HCT116 (cell line): Measurements from ENCODE around the gene LRFN2. TPM values are rescaled to one million over a fixed set of nuclear protein-coding genes. Genes with fewer than 3 reads are reported as not detected.

Experiments used
- ATAC-seq: fragments of 200-7000 bp; cut with Tn5 transposase; 2 replicates; pipeline ENCODE4 v1.9.1; 2020; ENCODE audit warnings: mild to moderate bottlenecking, moderate library complexity
- BruUV-seq: library from RNA; stranded (reverse); fragments of 400-500 nt; replicated peaks from 2 replicates; lab custom pipeline; 2021; lab: Mats Ljungman, UMichigan
- CTCF ChIA-PET: fragments of 300-600 bp; sonication (Branson Sonifier 250); formaldehyde crosslinking; loops from one replicate; lab custom pipeline; 2021; ENCODE audit warnings: antibody characterized with exemption; lab: Charles Lee
- POLR2A ChIA-PET: fragments of 300-600, 350-600 bp; sonication (Branson Sonifier 250); formaldehyde crosslinking; loops from one replicate; lab custom pipeline; 2021; ENCODE audit warnings: antibody characterized with exemption; lab: Charles Lee
- RAD21 ChIA-PET, 2 experiments: fragments of 300-600 bp; sonication (Branson Sonifier 250); formaldehyde crosslinking; loops; one replicate each; lab custom pipeline; 2023; ENCODE audit warnings: low total read pairs in 2 of 2; ENCODE audit not compliant: uncharacterized antibody in 2 of 2, unreplicated experiment in 2 of 2, low non-redundant PET in 1 of 2; lab: Charles Lee
- DNase-seq: peaks from one replicate; pipeline ENCODE4 v3.0.0-alpha.2; 2010; ENCODE audit warnings: low read depth, low spot score
- H2AFZ ChIP-seq: fragments of 200-600 bp; shearing (Covaris generic), sonication (generic); 2 replicates; pipeline ENCODE4 v1.6.1; 2017; ENCODE audit warnings: low read depth, mixed run types, mixed read lengths, antibody characterized with exemption, low read length; ENCODE audit not compliant: poor library complexity, severe bottlenecking
- H3K27ac ChIP-seq: 2 replicates; pipeline ENCODE4 v1.5.1; 2012; ENCODE audit warnings: low read depth, low read length
- H3K27me3 ChIP-seq: fragments of 200-600 bp; sonication (generic); 2 replicates; pipeline ENCODE4 v1.6.1; 2016; ENCODE audit warnings: mixed run types, low read length, mixed read lengths; ENCODE audit not compliant: insufficient read depth
- H3K36me3 ChIP-seq, 2 experiments: fragments of 200-500 bp in 1 of 2; fragments of 200-600 bp in 1 of 2; sonication (Bioruptor generic) in 1 of 2; sonication (generic) in 1 of 2; 2 replicates each; pipeline versions ENCODE4 v1.5.1 to v1.6.1; 2014 to 2016; ENCODE audit warnings: low read length in 2 of 2, inconsistent platforms in 1 of 2, mixed read lengths in 1 of 2, mixed run types in 1 of 2; ENCODE audit not compliant: insufficient read depth in 2 of 2, control insufficient read depth in 1 of 2
- H3K4me1 ChIP-seq, 2 experiments: fragments of 200-600 bp in 1 of 2; sonication (generic) in 1 of 2; 2 replicates each; pipeline versions ENCODE4 v1.5.1 to v1.6.1; 2012 to 2017; ENCODE audit warnings: low read length in 2 of 2, inconsistent platforms in 1 of 2, mild to moderate bottlenecking in 1 of 2, mixed read lengths in 1 of 2, mixed run types in 1 of 2, moderate library complexity in 1 of 2; ENCODE audit not compliant: insufficient read depth in 2 of 2, control insufficient read depth in 1 of 2
- H3K4me2 ChIP-seq: fragments of 200-600 bp; sonication (generic); 2 replicates; pipeline ENCODE4 v1.6.1; 2017; ENCODE audit warnings: mixed run types, low read length, mixed read lengths
- H3K4me3 ChIP-seq, 2 experiments: fragments of 200-600 bp in 1 of 2; sonication (generic) in 1 of 2; replicated peaks in 1 of 2; 2 replicates each; pipeline ENCODE4 v1.5.1; 2011 to 2016; ENCODE audit warnings: low read length in 2 of 2, control low read depth in 1 of 2, low read depth in 1 of 2, mild to moderate bottlenecking in 1 of 2, mixed read lengths in 1 of 2, mixed run types in 1 of 2
- H3K79me2 ChIP-seq: fragments of 200-600 bp; sonication (generic); 2 replicates; pipeline ENCODE4 v1.6.1; 2017; ENCODE audit warnings: mild to moderate bottlenecking, mixed run types, low read length, moderate library complexity, mixed read lengths; ENCODE audit not compliant: insufficient read depth
- H3K9ac ChIP-seq: fragments of 200-600 bp; sonication (generic); 2 replicates; pipeline ENCODE4 v1.6.1; 2016; ENCODE audit warnings: low read length, mixed read lengths
- H3K9me2 ChIP-seq: fragments of 200-600 bp; sonication (generic), shearing (Covaris generic); 2 replicates; pipeline ENCODE4 v1.6.1; 2017; ENCODE audit warnings: mixed run types, mild to moderate bottlenecking, moderate library complexity; ENCODE audit not compliant: insufficient read depth
- H3K9me3 ChIP-seq, 2 experiments: fragments of 200-500 bp in 1 of 2; fragments of 200-600 bp in 1 of 2; sonication (Bioruptor generic) in 1 of 2; sonication (generic) in 1 of 2; 2 replicates each; pipeline ENCODE4 v1.6.1; 2014 to 2017; ENCODE audit warnings: low read length in 2 of 2, mixed read lengths in 2 of 2, inconsistent platforms in 1 of 2, low read depth in 1 of 2, mild to moderate bottlenecking in 1 of 2, mixed run types in 1 of 2, moderate library complexity in 1 of 2; ENCODE audit not compliant: control insufficient read depth in 1 of 2, insufficient read depth in 1 of 2
- H4K20me1 ChIP-seq: fragments of 200-600 bp; sonication (generic), shearing (Covaris generic); 2 replicates; pipeline ENCODE4 v1.6.1; 2017; ENCODE audit warnings: mixed run types, mild to moderate bottlenecking, moderate library complexity; ENCODE audit not compliant: insufficient read depth
- CBX3 ChIP-seq: IDR thresholded peaks from 2 replicates; pipeline ENCODE4 v1.6.1; 2012; ENCODE audit warnings: low read depth
- CEBPB ChIP-seq: IDR thresholded peaks from 2 replicates; pipeline ENCODE4 v1.6.1; 2012; ENCODE audit warnings: low read depth
- EZH2phosphoT487 ChIP-seq: fragments of 200-600 bp; IDR thresholded peaks from 2 replicates; pipeline ENCODE4 v1.6.1; 2018; ENCODE audit warnings: antibody characterized with exemption, borderline replicate concordance
- FOSL1 ChIP-seq: IDR thresholded peaks from 2 replicates; pipeline ENCODE4 v1.6.1; 2012; ENCODE audit warnings: low read depth
- JUND ChIP-seq: IDR thresholded peaks from 2 replicates; pipeline ENCODE4 v1.6.1; 2012
- POLR2A ChIP-seq: IDR thresholded peaks from 2 replicates; pipeline ENCODE4 v1.7.0; 2011; ENCODE audit warnings: borderline replicate concordance; ENCODE audit not compliant: insufficient read depth, insufficient read length; ENCODE audit errors: extremely low read depth
- RAD21 ChIP-seq: IDR thresholded peaks from 2 replicates; pipeline ENCODE4 v1.6.1; 2012; ENCODE audit warnings: low read depth, mild to moderate bottlenecking
- SIN3A ChIP-seq: IDR thresholded peaks from 2 replicates; pipeline ENCODE4 v1.6.1; 2012; ENCODE audit warnings: low read depth
- SP1 ChIP-seq: IDR thresholded peaks from 2 replicates; pipeline ENCODE4 v1.6.1; 2012; ENCODE audit warnings: low read depth
- TCF7L2 ChIP-seq: IDR thresholded peaks from 2 replicates; pipeline ENCODE4 v1.7.0; 2011; ENCODE audit warnings: borderline replicate concordance, inconsistent platforms; ENCODE audit not compliant: insufficient read depth, insufficient read length; ENCODE audit errors: extremely low read depth
- YY1 ChIP-seq: IDR thresholded peaks from 2 replicates; pipeline ENCODE4 v1.6.1; 2011; ENCODE audit warnings: low read length, low read depth, moderate library complexity, mild to moderate bottlenecking; ENCODE audit not compliant: insufficient replicate concordance; ENCODE audit errors: extremely low read depth
- ZFX ChIP-seq: fragments of 450-650 bp; IDR thresholded peaks from 2 replicates; pipeline ENCODE4 v1.6.1; 2017
- intact Hi-C: fragments of 100-400 bp; cut with micrococcal nuclease; formaldehyde crosslinking; loops from 2 replicates; pipeline ENCODE4 v1.10.0; 2022
- total RNA-seq: library from RNA; stranded (reverse); gene quantifications from one replicate; pipeline ENCODE4 v1.2.1, GENCODE V29; 2021; ENCODE audit not compliant: unreplicated experiment
- TF ChIP-seq, protein P1 (sequence below): IDR thresholded peaks from 2 replicates; pipeline ENCODE4 v1.6.1; 2012
- TF ChIP-seq, protein P2 (sequence below): IDR thresholded peaks from 2 replicates; pipeline ENCODE4 v1.6.1; 2011; ENCODE audit warnings: mild to moderate bottlenecking, low read length, moderate library complexity; ENCODE audit not compliant: insufficient replicate concordance; ENCODE audit errors: extremely low read depth

Gene LRFN2
- total RNA-seq, 1 experiment from 2014 or later: not detected

DNA sequence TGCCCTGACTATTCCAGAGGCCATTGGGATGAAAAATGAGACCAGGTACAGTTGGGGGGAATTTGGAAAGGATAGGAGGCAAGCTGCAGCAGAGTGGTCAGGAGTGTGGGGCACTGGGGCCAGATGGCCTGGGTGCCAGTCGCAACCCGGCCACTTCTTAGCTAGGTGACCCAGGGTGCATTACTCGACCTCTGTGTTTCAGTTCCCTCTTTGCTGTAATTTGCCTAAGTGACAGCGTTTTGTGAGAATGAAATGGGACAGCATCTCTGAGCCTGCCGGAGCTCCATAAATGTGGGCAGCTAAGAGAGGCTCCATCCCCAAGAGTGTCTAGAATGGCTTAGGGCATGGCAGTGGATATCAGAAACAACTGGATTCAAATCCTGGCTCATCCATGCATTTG lies 13.9 kb downstream of the LRFN2 start:
- Histone ChIP-seq H3K4me2 (no peak overlapping the region), H3K9ac (no peak overlapping the region), H3K9me3 (no peaks in the 10 kb centered on the region), H3K9me2 (no peaks in the 10 kb centered on the region), H3K27ac (no peak overlapping the region), H3K36me3 (no peaks in the 10 kb centered on the region), H4K20me1 (no peaks in the 10 kb centered on the region), H3K79me2 (no peaks in the 10 kb centered on the region), H3K4me1 (no peaks in the 10 kb centered on the region), H3K4me3 (no peak overlapping the region), H2AFZ (no peak overlapping the region), H3K27me3 (peaks cover 4% of the 10 kb centered on the region)
- ChIA-PET CTCF (no interaction called here), RAD21 (no interaction called here), POLR2A (no interaction called here)
- TF ChIP-seq SP1: no peak
- no peak for TF ChIP-seq POLR2A
- no peak for TF ChIP-seq TCF7L2
- TF ChIP-seq EZH2phosphoT487: no peak
- TF ChIP-seq FOSL1: no peak
- TF ChIP-seq JUND: no peak
- TF ChIP-seq CEBPB: no peak
- no peak for TF ChIP-seq SIN3A
- TF ChIP-seq, protein P1, sequence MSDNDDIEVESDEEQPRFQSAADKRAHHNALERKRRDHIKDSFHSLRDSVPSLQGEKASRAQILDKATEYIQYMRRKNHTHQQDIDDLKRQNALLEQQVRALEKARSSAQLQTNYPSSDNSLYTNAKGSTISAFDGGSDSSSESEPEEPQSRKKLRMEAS: no peak
- no peak for TF ChIP-seq RAD21
- no peak for TF ChIP-seq ZFX
- TF ChIP-seq, protein P2, sequence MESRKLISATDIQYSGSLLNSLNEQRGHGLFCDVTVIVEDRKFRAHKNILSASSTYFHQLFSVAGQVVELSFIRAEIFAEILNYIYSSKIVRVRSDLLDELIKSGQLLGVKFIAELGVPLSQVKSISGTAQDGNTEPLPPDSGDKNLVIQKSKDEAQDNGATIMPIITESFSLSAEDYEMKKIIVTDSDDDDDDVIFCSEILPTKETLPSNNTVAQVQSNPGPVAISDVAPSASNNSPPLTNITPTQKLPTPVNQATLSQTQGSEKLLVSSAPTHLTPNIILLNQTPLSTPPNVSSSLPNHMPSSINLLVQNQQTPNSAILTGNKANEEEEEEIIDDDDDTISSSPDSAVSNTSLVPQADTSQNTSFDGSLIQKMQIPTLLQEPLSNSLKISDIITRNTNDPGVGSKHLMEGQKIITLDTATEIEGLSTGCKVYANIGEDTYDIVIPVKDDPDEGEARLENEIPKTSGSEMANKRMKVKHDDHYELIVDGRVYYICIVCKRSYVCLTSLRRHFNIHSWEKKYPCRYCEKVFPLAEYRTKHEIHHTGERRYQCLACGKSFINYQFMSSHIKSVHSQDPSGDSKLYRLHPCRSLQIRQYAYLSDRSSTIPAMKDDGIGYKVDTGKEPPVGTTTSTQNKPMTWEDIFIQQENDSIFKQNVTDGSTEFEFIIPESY: no peak
- TF ChIP-seq CBX3: no peak
- no peak for TF ChIP-seq YY1
- ATAC-seq: no peak
- no peak for DNase-seq
- intact Hi-C loops: no loop called here
- no TSS peak for BruUV-seq
